Islet of Langerhans (tissue), 1 donor: ENCODE measurements around the gene ACHE.

Source experiments
- FAIRE-seq: peaks from one replicate; lab custom pipeline; 2011; peaks lifted over from hg19 to GRCh38; lab: Jason Lieb, UNC

Gene ACHE

GRCh38 chr7:100884736-100885439 lies 10.8 kb downstream of the ACHE start:
- FAIRE-seq = no peak

DNA sequence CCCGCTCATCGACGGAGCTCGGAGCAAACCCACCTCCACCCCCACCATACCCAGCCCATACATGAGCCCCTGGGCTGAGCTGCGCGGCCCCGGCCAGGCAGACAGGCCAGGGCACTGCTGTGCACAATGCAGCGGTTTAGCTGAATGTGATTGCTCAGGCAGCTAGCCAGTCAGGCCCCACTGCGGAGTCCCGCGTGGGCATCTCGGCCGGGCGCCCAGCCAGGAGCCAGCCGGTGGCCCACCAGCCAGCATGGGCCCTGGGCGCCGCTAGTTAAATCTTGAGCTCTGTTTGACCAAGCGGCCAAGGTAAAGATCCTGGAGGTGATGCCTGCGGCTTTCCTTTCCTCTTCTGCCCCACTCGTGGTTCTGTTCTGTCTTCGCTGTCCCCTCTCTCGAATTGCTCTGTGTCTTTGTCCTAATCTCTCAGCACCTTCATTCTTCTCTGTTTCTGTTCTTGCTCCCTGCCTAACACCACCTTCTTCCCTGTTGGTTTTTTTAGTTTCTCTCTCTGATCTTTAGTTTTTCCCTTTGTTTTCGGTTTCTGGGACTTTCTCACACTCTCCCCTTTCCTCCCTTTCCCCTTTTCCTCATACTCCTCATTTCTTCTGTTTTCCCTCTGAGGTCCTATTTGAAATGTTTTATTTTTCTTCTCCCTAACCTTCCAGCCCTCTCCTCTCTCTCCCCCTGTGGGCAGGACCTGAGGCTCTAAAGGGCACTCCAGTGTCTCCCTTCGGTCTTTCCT lies 12.7 kb downstream of the ACHE start:
- no peak for FAIRE-seq

DNA sequence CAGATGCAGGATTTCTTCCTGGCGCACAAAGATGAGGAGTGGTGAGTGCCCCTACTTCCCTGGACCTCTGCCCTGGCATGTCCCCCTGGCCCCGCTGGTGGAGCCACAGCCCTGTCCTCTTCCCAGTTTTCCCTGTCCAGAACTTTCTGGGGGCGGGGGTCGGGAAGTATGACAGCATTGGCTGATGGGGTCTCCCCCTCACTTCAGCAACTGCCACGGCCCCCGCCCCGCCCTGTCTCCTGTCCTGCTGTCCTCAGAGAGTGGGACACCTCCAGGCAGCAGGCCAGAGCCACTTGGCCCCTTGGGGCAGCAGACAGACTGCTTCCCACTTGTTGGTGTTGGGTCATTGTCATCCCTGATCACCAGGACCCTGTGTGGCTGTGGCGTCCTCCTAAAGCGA lies 13.5 kb downstream of the ACHE start:
- FAIRE-seq = no peak

DNA sequence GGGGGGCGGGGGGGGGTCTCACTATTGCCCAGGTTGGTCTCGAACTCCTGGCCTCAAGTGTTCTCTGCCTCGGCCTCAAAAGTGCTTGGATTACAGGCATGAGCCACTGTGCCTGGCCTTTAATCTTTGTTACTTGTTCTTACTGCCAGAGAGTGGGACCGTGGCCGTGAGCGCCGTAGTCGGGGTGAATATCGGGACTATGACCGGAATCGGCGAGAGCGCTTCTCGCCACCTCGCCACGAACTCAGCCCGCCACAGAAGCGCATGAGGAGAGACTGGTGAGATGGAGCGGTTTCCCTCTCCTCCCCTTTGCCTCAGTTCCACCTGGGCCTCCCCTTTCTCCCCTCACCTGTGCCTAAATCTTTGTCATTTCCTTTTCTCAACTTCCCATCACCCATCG lies 14.6 kb downstream of the ACHE start:
- no peak for FAIRE-seq

GRCh38 chr7:100880645-100881044 lies 15.0 kb downstream of the ACHE start:
- FAIRE-seq = no peak

GRCh38 chr7:100879685-100880261 lies 15.9 kb downstream of the ACHE start:
- no peak for FAIRE-seq

DNA sequence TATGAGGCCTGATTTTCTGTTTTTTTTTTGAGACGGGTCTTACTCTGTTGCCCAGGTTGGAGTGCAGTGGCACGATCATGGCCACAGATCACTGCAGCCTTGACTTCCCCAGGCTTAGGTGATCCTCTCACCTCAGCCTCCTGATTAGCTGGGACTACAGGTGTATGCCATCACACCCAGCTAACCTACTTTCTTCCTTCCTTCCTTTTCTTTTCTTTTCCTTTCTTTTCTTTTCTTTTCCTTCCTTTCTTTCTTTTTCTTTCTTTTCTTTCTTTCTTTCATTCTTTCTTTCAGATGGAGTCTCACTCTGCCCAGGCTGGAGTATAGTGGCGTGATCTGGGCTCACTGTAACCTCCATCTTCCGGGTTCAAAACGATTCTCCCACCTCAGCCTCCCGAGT lies 17.0 kb downstream of the ACHE start:
- FAIRE-seq = no peak

DNA sequence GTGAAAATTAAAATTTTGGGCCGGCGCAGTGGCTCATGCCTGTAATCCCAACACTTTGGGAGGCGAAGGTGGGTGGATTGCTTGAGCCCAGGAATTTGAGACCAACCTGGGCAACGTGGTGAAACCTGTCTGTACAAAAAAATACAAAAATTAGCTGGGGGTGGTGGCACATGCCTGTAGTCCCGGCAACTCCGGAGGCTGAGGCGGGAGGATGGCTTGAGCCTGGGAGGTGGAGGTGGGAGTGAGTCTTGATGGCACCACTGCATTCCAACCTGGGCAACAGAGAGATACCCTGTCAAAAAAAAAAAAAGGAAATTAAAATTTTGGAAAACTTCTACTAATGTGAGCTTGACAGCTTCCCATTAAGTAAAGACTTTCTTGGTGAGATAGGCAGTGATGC lies 17.7 kb downstream of the ACHE start:
- no peak for FAIRE-seq

GRCh38 chr7:100875356-100875751 lies 20.3 kb downstream of the ACHE start:
- no peak for FAIRE-seq

GRCh38 chr7:100874577-100875355 lies 20.9 kb downstream of the ACHE start, which contains the start of gene SRRT:
SRRT (plus strand) TSS chr7:100875103; CDS start chr7:100875591, 488 bp downstream.
- peak; percentile 17 for FAIRE-seq

GRCh38 chr7:100874300-100874576 lies 21.4 kb downstream of the ACHE start:
- no peak for FAIRE-seq

DNA sequence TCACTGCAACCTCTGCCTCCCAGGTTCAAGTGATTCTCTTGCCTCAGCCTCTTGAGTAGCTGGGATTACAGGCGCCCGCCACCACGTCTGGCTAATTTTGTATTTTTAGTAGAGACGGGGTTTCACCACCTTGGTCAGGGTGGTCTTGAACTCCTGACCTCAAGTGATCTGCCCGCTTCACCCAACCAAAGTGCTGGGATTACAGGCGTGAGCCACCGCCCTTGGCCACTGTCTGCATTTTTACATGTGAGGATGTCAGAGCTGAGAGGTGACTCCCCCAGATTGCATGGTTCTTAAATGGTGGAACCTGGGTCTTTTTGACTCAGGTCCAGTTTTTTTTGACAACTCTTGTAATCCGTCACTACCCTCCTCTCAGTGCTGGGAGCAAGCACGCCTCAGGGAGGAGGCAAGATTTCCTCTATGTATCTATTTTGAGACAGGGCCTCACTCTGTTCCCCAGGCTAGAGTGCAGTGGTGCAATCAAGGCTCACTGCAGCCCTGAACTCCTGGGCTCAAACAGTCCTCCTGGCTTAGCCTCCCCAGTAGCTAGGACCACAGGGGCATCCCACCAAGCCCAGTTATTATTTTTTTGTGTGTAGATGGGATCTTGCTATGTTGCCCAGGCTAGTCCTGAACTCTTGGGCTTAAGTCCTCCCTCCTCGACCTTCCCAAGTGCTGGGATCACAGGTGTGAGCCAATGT lies 21.9 kb downstream of the ACHE start:
- FAIRE-seq = no peak

DNA sequence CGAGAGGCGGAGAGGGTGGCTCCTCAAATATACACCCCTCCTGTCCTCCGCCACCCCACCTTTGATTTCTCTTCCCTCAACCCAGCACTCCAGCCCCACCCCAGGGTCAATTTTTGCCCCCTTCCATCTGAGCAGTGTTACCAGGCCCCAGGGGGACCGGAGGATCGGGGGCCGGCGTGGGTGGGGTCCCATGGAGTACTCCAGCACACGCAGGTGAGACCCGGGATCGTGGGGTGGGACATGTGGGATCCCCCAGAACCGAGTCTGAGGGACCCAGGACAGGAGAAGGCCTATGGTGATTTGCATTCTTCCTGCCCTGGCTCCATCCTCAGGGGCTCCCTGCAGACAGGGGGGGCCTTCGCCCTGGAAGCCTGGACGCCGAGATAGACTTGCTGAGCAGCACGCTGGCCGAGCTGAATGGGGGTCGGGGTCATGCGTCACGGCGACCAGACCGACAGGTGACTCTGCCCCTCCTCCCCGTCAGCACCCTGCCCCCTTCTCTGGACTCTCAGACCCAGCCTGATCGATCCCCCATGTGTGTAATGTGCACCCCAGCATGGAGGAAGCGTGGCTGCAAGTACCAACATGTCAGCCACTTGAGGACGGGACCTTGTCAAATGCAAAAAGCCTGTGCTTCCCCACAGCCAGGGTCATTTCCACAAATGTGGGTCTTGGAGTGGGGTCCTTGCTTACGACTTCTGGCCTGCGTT lies 27.8 kb downstream of the ACHE start:
- no peak for FAIRE-seq

DNA sequence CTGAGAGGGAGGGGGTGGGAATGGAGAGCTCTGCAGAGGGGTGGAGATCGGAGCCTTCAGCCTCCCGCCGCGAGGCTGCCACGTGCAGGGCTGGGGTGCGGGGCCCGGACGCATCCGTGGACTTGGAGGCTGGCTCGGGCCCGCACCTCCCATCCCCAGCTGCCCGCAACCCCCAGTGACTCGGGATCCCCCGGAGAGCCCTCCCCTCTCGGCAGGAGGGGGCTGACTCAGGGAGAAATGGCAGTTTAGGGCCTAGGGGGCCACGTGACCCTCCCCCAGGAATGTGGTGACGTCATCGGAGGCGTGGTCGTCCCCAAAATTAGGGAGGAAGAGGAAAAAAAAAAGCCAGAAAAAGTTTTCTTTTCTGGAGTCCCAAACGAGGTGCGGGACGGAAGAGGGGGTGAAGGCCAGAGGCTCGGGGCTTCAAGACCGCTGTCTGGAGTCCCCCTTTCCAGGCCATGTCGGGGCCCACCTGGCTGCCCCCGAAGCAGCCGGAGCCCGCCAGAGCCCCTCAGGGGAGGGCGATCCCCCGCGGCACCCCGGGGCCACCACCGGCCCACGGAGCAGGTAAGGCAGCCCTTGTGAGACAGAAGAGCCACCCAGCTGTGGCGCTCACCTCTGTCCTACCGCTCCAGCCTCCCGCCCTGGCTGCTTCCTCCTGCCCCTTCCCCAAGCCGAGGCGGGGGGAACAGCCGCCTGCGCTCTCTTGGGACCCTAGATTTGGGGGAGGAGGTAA lies 28.5 kb downstream of the ACHE start, which contains the start of gene TRIP6:
Gene TRIP6, plus strand, starts transcription at position 348 of the 736 bp plus-strand sequence. Its CDS starts 111 bp downstream, at position 459.
- no peak for FAIRE-seq

DNA sequence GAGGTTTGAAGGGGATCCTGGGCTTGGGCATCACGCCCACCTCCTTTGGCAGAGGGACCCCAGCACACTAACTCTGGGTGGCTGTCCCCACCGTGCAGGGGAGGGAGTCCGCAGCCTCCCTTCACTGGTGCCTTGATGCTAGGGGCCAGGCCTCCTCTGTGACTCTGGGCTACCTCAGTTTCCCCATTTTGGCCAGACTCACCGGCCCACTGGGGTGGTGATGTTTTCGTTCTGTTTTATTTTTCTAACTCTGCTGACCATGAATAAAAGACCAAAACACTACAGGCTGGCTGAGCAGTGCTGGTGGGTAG lies 29.0 kb downstream of the ACHE start:
- no peak for FAIRE-seq

DNA sequence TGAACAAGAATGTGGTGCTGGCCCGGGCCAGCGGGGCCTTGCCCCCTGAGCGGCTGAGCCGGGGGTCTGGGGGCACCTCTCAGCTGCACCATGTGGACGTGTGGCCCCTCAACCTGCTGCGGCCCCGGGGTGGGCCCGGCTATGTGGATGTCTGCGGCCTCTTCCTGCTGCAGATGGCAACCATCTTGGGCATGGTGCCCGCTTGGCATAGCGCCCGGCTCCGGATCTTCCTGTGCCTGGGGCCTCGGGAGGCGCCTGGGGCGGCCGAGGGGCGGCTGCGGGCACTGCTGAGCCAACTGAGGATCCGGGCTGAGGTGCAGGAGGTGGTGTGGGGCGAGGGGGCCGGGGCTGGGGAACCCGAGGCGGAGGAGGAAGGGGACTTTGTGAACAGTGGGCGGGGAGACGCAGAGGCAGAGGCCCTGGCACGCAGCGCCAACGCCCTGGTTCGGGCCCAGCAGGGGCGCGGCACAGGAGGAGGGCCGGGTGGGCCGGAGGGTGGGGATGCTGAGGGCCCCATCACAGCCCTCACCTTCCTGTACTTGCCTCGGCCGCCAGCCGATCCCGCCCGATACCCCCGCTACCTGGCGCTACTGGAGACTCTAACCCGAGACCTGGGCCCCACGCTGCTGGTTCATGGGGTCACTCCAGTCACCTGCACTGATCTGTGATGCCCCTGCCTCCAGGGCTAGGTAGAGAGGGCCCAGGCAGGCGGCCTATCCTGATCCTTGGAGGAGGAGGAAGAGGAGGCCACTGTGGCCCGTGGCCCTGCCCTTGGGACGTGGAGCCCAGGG lies 29.6 kb downstream of the ACHE start:
- FAIRE-seq = no peak

GRCh38 chr7:100865372-100865911 lies 30.2 kb downstream of the ACHE start:
- FAIRE-seq = no peak

DNA sequence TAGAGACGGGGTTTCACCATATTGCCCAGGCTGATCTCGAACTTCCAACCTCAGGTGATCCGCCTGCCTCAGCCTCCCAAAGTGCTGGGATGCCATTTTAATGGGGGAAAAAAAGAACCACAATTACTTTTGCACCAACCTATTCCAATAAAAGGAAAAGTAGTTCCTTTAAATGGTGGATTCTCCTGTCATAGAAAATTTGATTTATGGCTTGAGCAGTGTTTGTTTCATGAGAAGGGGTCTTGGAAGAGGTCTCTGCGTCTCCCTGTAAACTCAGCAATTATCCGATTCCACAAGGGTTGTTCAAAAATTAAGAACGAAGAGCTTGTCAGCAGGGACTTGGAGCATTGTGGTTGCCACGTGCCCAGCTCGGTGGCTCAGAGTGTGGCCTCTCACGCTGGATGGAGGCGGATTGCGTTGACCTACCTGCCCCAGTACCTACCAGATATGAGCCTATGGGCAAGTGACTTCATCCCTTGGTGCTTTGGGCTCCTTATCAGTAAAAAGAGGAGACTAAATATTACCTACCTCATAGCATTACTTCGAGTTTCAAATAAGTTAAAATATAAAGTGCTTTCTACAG lies 31.3 kb downstream of the ACHE start:
- FAIRE-seq = no peak

DNA sequence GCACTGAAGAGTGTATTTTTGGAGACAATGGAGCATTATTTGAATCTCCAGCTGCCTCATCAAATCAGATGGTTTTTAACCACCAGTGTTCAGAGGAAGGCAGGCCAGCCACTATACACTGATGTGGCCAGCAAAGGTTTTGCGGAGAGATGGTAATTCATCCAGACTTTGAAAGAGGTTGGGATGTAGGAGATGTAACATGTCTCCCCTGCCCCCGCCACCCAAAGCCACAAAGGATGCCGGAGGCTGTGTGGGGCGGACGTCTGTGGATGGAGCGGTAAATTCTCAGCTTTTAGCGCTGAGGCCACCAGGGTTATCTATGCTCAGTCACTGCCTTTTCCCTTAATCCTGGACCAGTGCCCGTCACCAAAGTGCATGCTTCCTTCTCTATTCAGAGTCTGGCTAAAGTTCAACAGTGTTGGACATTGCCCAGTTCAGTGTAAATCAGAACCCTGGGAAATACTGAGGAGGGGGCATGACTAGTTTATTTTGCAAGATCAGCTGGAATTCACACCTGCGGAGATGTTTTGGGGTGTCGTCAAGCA lies 32.2 kb downstream of the ACHE start:
- FAIRE-seq = no peak
